IMR-90 (cell line): ENCODE results near the gene HADH. TPM values are rescaled to one million over a fixed set of nuclear protein-coding genes. Genes with fewer than 3 reads are reported as not detected.

ENCODE experiments used
- ATAC-seq: fragments of 200-7000 bp; cut with Tn5 transposase; 2 replicates; pipeline ENCODE4 v1.9.1; 2020; ENCODE audit warnings: low read depth, mild to moderate bottlenecking, moderate library complexity
- BruUV-seq: library from RNA; stranded (reverse); fragments of 400-500 nt; replicated peaks from 2 replicates; lab custom pipeline; 2021; lab: Mats Ljungman, UMichigan
- CTCF ChIA-PET: fragments of 300-600 bp; formaldehyde crosslinking; extraction: SDS; loops from one replicate; lab custom pipeline; 2021; ENCODE audit warnings: antibody characterized with exemption; lab: Yijun Ruan, JAX
- POLR2A ChIA-PET: fragments of 300-600 bp; sonication (Branson Sonifier 250); formaldehyde crosslinking; loops from one replicate; lab custom pipeline; 2022; ENCODE audit warnings: antibody characterized with exemption; ENCODE audit not compliant: unreplicated experiment; lab: Charles Lee
- DNase-seq: peaks from one replicate; pipeline ENCODE4 v3.0.0; 2013
- H2AFZ ChIP-seq: replicated peaks from 2 replicates; pipeline ENCODE3; 2013; ENCODE audit warnings: low read length, mild to moderate bottlenecking; ENCODE audit not compliant: poor library complexity
- H2AK5ac ChIP-seq: 2 replicates; pipeline ENCODE4 v1.6.1; 2013; ENCODE audit warnings: low read depth, low read length, inconsistent platforms
- H2AK9ac ChIP-seq: replicated peaks from 2 replicates; pipeline ENCODE3; 2013; ENCODE audit warnings: mild to moderate bottlenecking, low read depth, low read length, moderate library complexity; ENCODE audit not compliant: poor library complexity
- H2BK120ac ChIP-seq: 2 replicates; pipeline ENCODE4 v1.6.1; 2013; ENCODE audit warnings: low read depth, low read length, inconsistent platforms
- H2BK15ac ChIP-seq: 3 replicates; pipeline ENCODE4 v1.6.1; 2013; ENCODE audit warnings: low read depth, low read length, inconsistent platforms
- H2BK20ac ChIP-seq: 2 replicates; pipeline ENCODE4 v1.6.1; 2013; ENCODE audit warnings: low read depth, mild to moderate bottlenecking, inconsistent platforms, low read length, moderate library complexity
- H2BK5ac ChIP-seq: 2 replicates; pipeline ENCODE4 v1.6.1; 2013; ENCODE audit warnings: mild to moderate bottlenecking, low read depth, low read length, inconsistent platforms; ENCODE audit not compliant: poor library complexity, severe bottlenecking
- H3K14ac ChIP-seq: replicated peaks from 2 replicates; pipeline ENCODE4 v1.6.1; 2013; ENCODE audit warnings: low read depth, low read length, inconsistent platforms
- H3K18ac ChIP-seq: 2 replicates; pipeline ENCODE4 v1.6.1; 2013; ENCODE audit warnings: low read depth, low read length, control low read depth
- H3K23ac ChIP-seq: 2 replicates; pipeline ENCODE4 v1.6.1; 2013; ENCODE audit warnings: low read depth, low read length, inconsistent platforms
- H3K27ac ChIP-seq: 2 replicates; pipeline ENCODE4 v1.5.1; 2013; ENCODE audit warnings: mild to moderate bottlenecking, control low read depth, low read length; ENCODE audit not compliant: insufficient read depth
- H3K27me3 ChIP-seq: 2 replicates; pipeline ENCODE4 v1.6.1; 2013; ENCODE audit warnings: low read length; ENCODE audit not compliant: control insufficient read depth, insufficient read depth
- H3K36me3 ChIP-seq: 2 replicates; pipeline ENCODE4 v1.6.1; 2013; ENCODE audit warnings: low read length, mixed read lengths; ENCODE audit not compliant: control insufficient read depth, insufficient read depth
- H3K4ac ChIP-seq: 2 replicates; pipeline ENCODE4 v1.6.1; 2013; ENCODE audit warnings: low read depth, low read length, inconsistent platforms
- H3K4me1 ChIP-seq: 2 replicates; pipeline ENCODE4 v1.6.1; 2013; ENCODE audit warnings: low read length, mixed read lengths; ENCODE audit not compliant: control insufficient read depth, insufficient read depth
- H3K4me2 ChIP-seq: 2 replicates; pipeline ENCODE4 v1.6.1; 2013; ENCODE audit warnings: low read depth, mild to moderate bottlenecking, control low read depth, low read length, moderate library complexity
- H3K4me3 ChIP-seq: 2 replicates; pipeline ENCODE4 v1.5.1; 2013; ENCODE audit warnings: low read depth, mild to moderate bottlenecking, control low read depth, low read length, moderate library complexity; ENCODE audit not compliant: insufficient read depth
- H3K56ac ChIP-seq: 2 replicates; pipeline ENCODE4 v1.6.1; 2013; ENCODE audit warnings: low read length, inconsistent platforms; ENCODE audit not compliant: insufficient read depth; ENCODE audit errors: extremely low read depth
- H3K79me1 ChIP-seq, 2 experiments: 2 replicates each; pipeline ENCODE4 v1.6.1; 2013; ENCODE audit warnings: low read length in 2 of 2, inconsistent platforms in 1 of 2, low read depth in 1 of 2
- H3K9ac ChIP-seq: 2 replicates; pipeline ENCODE4 v1.6.1; 2013; ENCODE audit warnings: low read depth, low read length, control low read depth
- H3K9me1 ChIP-seq: 2 replicates; pipeline ENCODE4 v1.6.1; 2013; ENCODE audit warnings: low read length, inconsistent platforms; ENCODE audit not compliant: insufficient read depth
- H3K9me3 ChIP-seq: 2 replicates; pipeline ENCODE4 v1.6.1; 2013; ENCODE audit warnings: low read length; ENCODE audit not compliant: control insufficient read depth, insufficient read depth
- H4K20me1 ChIP-seq: 2 replicates; pipeline ENCODE4 v1.6.1; 2013; ENCODE audit warnings: low read length, inconsistent platforms; ENCODE audit not compliant: insufficient read depth
- H4K5ac ChIP-seq: 2 replicates; pipeline ENCODE4 v1.6.1; 2013; ENCODE audit warnings: mild to moderate bottlenecking, low read depth, low read length, control low read depth
- H4K8ac ChIP-seq, 2 experiments: 2 replicates each; pipeline ENCODE4 v1.6.1; 2013; ENCODE audit warnings: low read depth in 2 of 2, low read length in 2 of 2, control low read depth in 1 of 2, inconsistent platforms in 1 of 2
- H4K91ac ChIP-seq: 2 replicates; pipeline ENCODE4 v1.6.1; 2013; ENCODE audit warnings: low read depth, low read length, inconsistent platforms; ENCODE audit not compliant: insufficient read depth
- CEBPB ChIP-seq: IDR thresholded peaks from 2 replicates; pipeline ENCODE4 v1.6.1; 2012; ENCODE audit warnings: low read depth, low read length, improper control_type of control experiment
- CHD1 ChIP-seq: IDR thresholded peaks from 2 replicates; pipeline ENCODE4 v1.6.1; 2012; ENCODE audit warnings: low read depth, low read length, improper control_type of control experiment
- FOS ChIP-seq: fragments of 150-350 bp; IDR thresholded peaks from 2 replicates; pipeline ENCODE4 v1.6.1; 2016; ENCODE audit warnings: low read depth, low read length
- MAZ ChIP-seq: IDR thresholded peaks from 2 replicates; pipeline ENCODE4 v1.6.1; 2012; ENCODE audit warnings: low read depth, mild to moderate bottlenecking, low read length, improper control_type of control experiment, moderate library complexity, borderline replicate concordance
- MXI1 ChIP-seq: IDR thresholded peaks from 2 replicates; pipeline ENCODE4 v1.6.1; 2012; ENCODE audit warnings: low read depth, mild to moderate bottlenecking, low read length, moderate library complexity, borderline replicate concordance
- RCOR1 ChIP-seq: IDR thresholded peaks from 2 replicates; pipeline ENCODE4 v1.6.1; 2012; ENCODE audit warnings: mild to moderate bottlenecking, low read length, improper control_type of control experiment; ENCODE audit not compliant: insufficient replicate concordance
- WGBS, 2 experiments: methylation state at CpG; one replicate each; pipeline versions ENCODE4 v1.1.5 to v1.1.7; 2013; ENCODE audit warnings: missing lambda C conversion rate in 2 of 2; ENCODE audit not compliant: insufficient read length in 1 of 2; ENCODE audit errors: extremely low coverage in 2 of 2; 5-methylcytosine and 5-hydroxymethylcytosine counted together
- dilution Hi-C: fragments of 300-500 bp; cut with HindIII; formaldehyde crosslinking; loops from one replicate; pipeline ENCODE4 v1.14.3; 2018; ENCODE audit warnings: low sequenced_read_pairs; ENCODE audit not compliant: unreplicated experiment
- in situ Hi-C: fragments of 300-500 bp; cut with MboI; formaldehyde crosslinking; loops from 3 replicates; pipeline ENCODE4 v1.14.3; 2019; ENCODE audit warnings: low sequenced_read_pairs, inconsistent platforms, mixed read lengths
- intact Hi-C: fragments of 100-400 bp; cut with micrococcal nuclease; formaldehyde crosslinking; loops from 2 replicates; pipeline ENCODE4 v1.10.0; 2022
- polyA plus RNA-seq, 3 experiments: library from polyadenylated mRNA; depleted of rRNA; stranded (reverse); fragments of >200 nt; gene quantifications; 2 replicates each; pipeline ENCODE4 v1.2.3, GENCODE V29; 2012; ENCODE audit warnings: low replicate concordance in 1 of 3
- total RNA-seq: library from RNA; depleted of rRNA; stranded (reverse); fragments of >200 nt; gene quantifications from 2 replicates; pipeline ENCODE4 v1.2.3, GENCODE V29; 2012

The HADH gene
- total and polyA plus RNA-seq, 2 of the 4 experiments (the other 2 are of a cell fraction) = 6.8 to 22.6 TPM

DNA sequence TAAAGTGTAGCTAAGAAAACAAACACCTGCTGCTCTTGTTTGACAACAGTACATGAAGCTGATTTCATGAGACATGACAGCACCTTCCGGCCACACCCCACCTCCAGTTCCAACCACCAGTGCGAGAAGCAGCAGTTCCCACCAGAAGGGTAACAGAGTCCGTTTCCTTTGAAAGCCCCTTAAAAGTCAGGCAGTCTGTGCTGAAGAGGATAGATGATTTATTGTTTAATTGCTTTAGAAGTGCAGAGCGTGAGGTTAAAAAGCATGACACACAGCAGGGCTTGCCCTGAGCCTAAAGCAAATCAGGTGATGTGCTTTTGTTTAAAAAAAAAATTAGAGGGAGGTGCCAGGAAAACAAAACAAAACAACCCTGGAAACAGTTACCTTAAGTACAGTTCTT lies 82.6 kb downstream of the HADH start:
- POLR2A ChIA-PET = interaction anchor here (0.5 kb wide), 1 partner anchor 275 kb away, joined by 7 read pairs; no protein-coding TSS in a partner anchor
- dilution Hi-C loops (no loop called here), in situ Hi-C loops (no loop called here), intact Hi-C loops (loop anchor here (5.0 kb wide), 1 partner anchor 310 kb away; no protein-coding TSS in a partner anchor)
- Histone ChIP-seq H2BK15ac (no peak overlapping the region), H2BK5ac (no peak overlapping the region), H3K27ac (no peak overlapping the region), H3K4me3 (no peak overlapping the region), H3K79me1 (no peaks in the 10 kb centered on the region), H3K9me1 (peaks cover 3% of the 10 kb centered on the region; the same call in 1 of the 2 replicates), H3K23ac (no peak overlapping the region), H3K14ac (no peak overlapping the region), H3K27me3 (peaks cover 2% of the 10 kb centered on the region; the same call in 1 of the 2 replicates), H2AK5ac (no peak overlapping the region), H2BK120ac (no peak overlapping the region), H4K91ac (no peak overlapping the region), H3K9me3 (no peaks in the 10 kb centered on the region), H3K56ac (no peak overlapping the region), H3K9ac (no peak overlapping the region), H2AK9ac (no peak overlapping the region), H4K8ac (no peak overlapping the region), H3K4me1 (no peaks in the 10 kb centered on the region), H3K4me2 (no peak overlapping the region), H3K18ac (no peak overlapping the region), H4K20me1 (no peaks in the 10 kb centered on the region), H3K4ac (no peak overlapping the region), H4K5ac (no peak overlapping the region), H2AFZ (no peak overlapping the region), H2BK20ac (no peak overlapping the region), H3K36me3 (no peaks in the 10 kb centered on the region)
- BruUV-seq = no TSS peak
- ATAC-seq (no peak), DNase-seq (no peak)
- TF ChIP-seq MXI1 = no peak
- TF ChIP-seq FOS = no peak
- TF ChIP-seq CEBPB = no peak
- TF ChIP-seq MAZ = no peak
- TF ChIP-seq CHD1 = no peak
- TF ChIP-seq RCOR1 = no peak
- WGBS, 2 experiments = 33% methylated on average over 1 of the region's 4 CpGs; no CpG with 5 or more reads in 1 of the 2 experiments
- CTCF ChIA-PET = interaction anchor here (0.6 kb wide), 1 partner anchor 67 kb away, joined by 3 read pairs; no protein-coding TSS in a partner anchor
